Uterine smooth muscle cell (primary cell): ENCODE data around the gene ADCY1. TPM values are rescaled to one million over a fixed set of nuclear protein-coding genes. Genes with fewer than 3 reads are reported as not detected.

Experiments used
- total RNA-seq: library from RNA; depleted of rRNA; stranded (reverse); fragments of >200 nt; gene quantifications from 2 replicates; pipeline ENCODE4 v1.2.3, GENCODE V29; 2014

ADCY1 gene
- 0.33 and 0.37 TPM in 2 replicates for total RNA-seq

DNA sequence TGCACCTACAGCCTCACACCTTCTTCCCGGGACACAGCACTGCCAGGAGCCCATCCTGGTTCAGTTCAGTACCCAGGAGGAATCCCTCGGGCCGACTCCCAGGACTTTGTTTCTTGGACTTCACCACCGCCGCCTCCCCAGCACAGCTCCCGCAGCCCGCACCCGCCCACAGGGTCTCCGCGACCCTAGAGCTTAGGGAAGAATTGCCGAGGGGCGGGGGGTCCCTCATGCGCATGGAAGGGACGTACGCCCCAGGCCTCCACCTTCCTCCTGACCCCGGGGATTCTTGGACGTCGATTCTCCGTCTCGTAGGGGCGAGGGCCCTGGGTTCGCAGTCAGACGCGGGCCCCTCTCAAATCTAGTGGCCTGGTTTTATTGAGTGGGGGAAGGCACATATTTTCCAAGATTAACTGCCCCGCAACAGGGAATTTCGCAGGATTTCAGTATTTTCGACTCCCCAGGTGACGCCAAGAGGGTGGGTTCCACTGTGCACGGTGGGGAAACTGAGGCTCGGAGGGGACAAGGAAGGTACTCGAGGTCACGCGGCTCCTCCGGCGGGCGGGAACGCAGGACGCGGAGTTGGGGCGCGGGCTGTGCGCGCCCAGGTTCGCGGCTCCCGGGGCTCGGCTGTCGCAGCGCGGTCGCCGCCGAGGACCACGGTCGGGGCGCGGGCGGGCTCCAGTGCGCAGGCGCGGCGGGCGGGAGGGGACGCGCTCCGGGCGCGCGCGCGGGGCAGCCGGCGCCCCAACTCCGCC, at the start of gene ADCY1:
TSS of gene ADCY1 (plus strand) at position 708 of the 755 bp plus-strand sequence. CDS start 176 bp downstream, outside the sequence.

